ENCODE measurements around the gene HSD11B1. TPM values are rescaled to one million over a fixed set of nuclear protein-coding genes. Genes with fewer than 3 reads are reported as not detected.

The HSD11B1 gene
- under 0.01 TPM in 1 of 2 replicates, not detected in the other for total RNA-seq

GRCh38 chr1:209704584-209704983, at the start of gene HSD11B1:
TSS of gene HSD11B1 (plus strand) at chr1:209704846. CDS start at chr1:209704943, 97 bp downstream.
- DNase-seq (ENCODE audit: low read depth in 2 of 2) = no peak

- no peak for DNase-seq (ENCODE audit: low read depth in 2 of 2)
Measured at GRCh38 chr1:209655411-209656231, 49.0 kb upstream of the HSD11B1 start.

- DNase-seq (ENCODE audit: low read depth in 2 of 2) = peak in 1 of 2 donors; percentile 68
Measured at GRCh38 chr1:209657140-209657879, 47.3 kb upstream of the HSD11B1 start.

GRCh38 chr1:209657918-209658317, 46.7 kb upstream of the HSD11B1 start:
- no peak for DNase-seq (ENCODE audit: low read depth in 2 of 2)

- DNase-seq (ENCODE audit: low read depth in 2 of 2) = peak in 1 of 2 donors; percentile 62
Measured at GRCh38 chr1:209659909-209660308, 44.7 kb upstream of the HSD11B1 start.

GRCh38 chr1:209661071-209661470, 43.6 kb upstream of the HSD11B1 start:
- DNase-seq (ENCODE audit: low read depth in 2 of 2) = no peak

- no peak for DNase-seq (ENCODE audit: low read depth in 2 of 2)
Measured at GRCh38 chr1:209662879-209663327, 41.7 kb upstream of the HSD11B1 start.

- no peak for DNase-seq (ENCODE audit: low read depth in 2 of 2)
Measured at GRCh38 chr1:209667103-209667502, 37.5 kb upstream of the HSD11B1 start.

GRCh38 chr1:209667708-209668107, 36.9 kb upstream of the HSD11B1 start:
- DNase-seq (ENCODE audit: low read depth in 2 of 2) = no peak

GRCh38 chr1:209670441-209671082, 34.1 kb upstream of the HSD11B1 start:
- DNase-seq (ENCODE audit: low read depth in 2 of 2) = no peak

GRCh38 chr1:209672705-209673630, 31.7 kb upstream of the HSD11B1 start:
- DNase-seq (ENCODE audit: low read depth in 2 of 2) = peak in 1 of 2 donors; percentile 74

GRCh38 chr1:209673631-209674417, 30.8 kb upstream of the HSD11B1 start:
- DNase-seq (ENCODE audit: low read depth in 2 of 2) = no peak

- peak; percentile 24 to 57 for DNase-seq (ENCODE audit: low read depth in 2 of 2)
Measured at GRCh38 chr1:209674957-209675564, 29.6 kb upstream of the HSD11B1 start, which contains the start of gene G0S2. TSS of gene G0S2 (plus strand) at chr1:209675412. CDS start at chr1:209675685, 273 bp downstream.

- peak in 1 of 2 donors; percentile 66 for DNase-seq (ENCODE audit: low read depth in 2 of 2)
Measured at GRCh38 chr1:209675565-209676154, 29.0 kb upstream of the HSD11B1 start.

GRCh38 chr1:209678981-209679539, 25.6 kb upstream of the HSD11B1 start:
- DNase-seq (ENCODE audit: low read depth in 2 of 2) = no peak

- DNase-seq (ENCODE audit: low read depth in 2 of 2) = no peak
Measured at GRCh38 chr1:209685821-209686220, 18.8 kb upstream of the HSD11B1 start.

GRCh38 chr1:209686322-209686721, 18.3 kb upstream of the HSD11B1 start:
- DNase-seq (ENCODE audit: low read depth in 2 of 2) = no peak

GRCh38 chr1:209688746-209689234, 15.9 kb upstream of the HSD11B1 start:
- peak in 1 of 2 donors; percentile 44 for DNase-seq (ENCODE audit: low read depth in 2 of 2)

GRCh38 chr1:209689477-209689876, 15.2 kb upstream of the HSD11B1 start:
- no peak for DNase-seq (ENCODE audit: low read depth in 2 of 2)

Measured in lung microvascular endothelial cell (primary cell).